GDM1 (cell line): Measurements from ENCODE around the gene SMAP2.
"Not testable (repeated sequence)": the region's sequence is repeated elsewhere in the genome, so short reads cannot be mapped to it uniquely, and the experiment has no call there.

Experiments used
- DNase-seq: peaks from one replicate; lab custom pipeline; 2025; lab: John Stamatoyannopoulos, UW

The SMAP2 gene

DNA sequence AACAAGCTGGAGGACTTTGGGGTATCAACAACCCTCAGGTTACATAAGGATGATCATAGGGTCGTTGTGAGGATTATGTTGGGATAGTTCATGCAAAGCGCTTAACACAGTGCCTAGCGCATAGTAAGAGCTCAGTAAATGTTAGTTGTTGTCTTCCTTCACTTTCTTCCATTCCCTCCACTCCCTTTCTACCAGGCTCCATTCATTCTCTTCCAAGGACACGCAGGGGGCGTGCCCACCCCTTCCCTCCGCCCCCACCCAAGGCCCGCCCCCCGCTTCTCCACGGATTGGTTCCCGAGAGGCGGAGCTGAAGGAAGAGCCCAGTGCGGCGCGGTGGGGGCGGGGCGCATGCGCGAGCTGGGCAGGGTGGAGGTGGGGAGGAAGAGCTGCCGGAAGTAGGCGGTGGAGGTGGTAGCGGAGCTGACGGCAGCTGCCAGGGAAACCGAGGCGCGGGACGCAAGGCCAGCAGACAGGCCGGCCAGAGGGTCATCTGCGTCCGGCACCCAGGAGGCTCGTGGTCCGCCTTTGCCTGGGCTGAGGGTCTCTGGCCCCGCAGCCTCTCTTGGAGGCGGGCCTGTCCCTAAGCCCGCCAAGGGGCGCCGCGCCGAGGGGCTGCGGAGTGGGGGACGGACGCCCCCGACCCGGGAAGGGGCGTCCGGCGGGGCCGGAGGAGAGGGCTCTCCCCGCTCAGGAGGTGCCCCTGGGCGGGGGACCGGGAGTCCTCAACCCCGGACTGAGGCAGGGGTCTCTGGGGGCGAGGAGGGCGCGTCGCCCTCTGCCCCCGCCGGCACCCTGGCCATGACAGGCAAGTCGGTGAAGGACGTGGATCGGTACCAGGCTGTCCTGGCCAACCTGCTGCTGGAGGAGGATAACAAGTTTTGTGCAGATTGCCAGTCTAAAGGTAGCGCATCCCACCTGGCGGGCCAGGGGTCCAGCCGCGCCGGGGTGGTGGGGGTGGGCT, at the start of gene SMAP2:
Gene SMAP2 (plus strand): TSS at position 405 of the 961 bp plus-strand sequence. CDS start 394 bp downstream, at position 799.
- peak; percentile 93 for DNase-seq

DNA sequence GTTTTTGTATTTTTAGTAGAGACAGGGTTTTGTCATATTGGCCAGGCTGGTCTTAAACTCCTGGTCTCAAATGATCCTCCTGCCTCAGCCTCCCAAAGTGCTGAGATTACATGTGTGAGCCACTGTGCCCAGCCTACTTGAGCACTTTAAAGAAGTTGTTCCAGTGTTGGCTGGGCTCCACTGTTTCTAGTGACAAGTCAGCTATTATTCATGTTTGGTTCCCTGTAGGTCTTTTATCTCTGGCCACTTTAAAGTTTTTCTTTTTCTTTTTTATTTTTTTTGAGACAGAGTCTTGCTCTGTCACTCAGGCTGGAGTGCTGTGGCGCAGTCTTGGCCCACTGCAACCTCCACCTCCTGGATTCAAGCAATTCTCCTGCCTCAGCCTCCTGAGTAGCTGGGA, 42.1 kb upstream of the SMAP2 start:
- not testable (repeated sequence) for DNase-seq

- no peak for DNase-seq
Observed at GRCh38 chr1:40332695-40333094, 40.8 kb upstream of the SMAP2 start.

DNA sequence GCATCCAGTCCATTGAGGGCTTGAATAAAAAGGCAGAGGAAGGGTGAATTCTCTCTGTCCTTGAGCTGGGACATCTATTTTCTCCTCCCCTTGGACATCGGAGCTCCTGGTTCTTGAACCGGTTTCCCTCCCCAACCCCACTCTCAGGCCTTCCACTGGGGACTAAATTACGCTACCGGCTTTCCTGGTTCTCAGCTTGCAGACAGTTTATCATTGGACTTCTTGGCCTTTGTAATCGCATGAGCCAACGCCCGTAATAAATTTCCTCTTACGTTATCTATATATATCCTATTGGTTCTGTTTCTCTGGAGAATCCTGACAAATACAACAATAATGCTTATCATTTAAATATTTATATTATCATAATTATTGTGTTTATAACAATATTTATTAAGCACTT, 36.1 kb upstream of the SMAP2 start:
- no peak for DNase-seq

DNA sequence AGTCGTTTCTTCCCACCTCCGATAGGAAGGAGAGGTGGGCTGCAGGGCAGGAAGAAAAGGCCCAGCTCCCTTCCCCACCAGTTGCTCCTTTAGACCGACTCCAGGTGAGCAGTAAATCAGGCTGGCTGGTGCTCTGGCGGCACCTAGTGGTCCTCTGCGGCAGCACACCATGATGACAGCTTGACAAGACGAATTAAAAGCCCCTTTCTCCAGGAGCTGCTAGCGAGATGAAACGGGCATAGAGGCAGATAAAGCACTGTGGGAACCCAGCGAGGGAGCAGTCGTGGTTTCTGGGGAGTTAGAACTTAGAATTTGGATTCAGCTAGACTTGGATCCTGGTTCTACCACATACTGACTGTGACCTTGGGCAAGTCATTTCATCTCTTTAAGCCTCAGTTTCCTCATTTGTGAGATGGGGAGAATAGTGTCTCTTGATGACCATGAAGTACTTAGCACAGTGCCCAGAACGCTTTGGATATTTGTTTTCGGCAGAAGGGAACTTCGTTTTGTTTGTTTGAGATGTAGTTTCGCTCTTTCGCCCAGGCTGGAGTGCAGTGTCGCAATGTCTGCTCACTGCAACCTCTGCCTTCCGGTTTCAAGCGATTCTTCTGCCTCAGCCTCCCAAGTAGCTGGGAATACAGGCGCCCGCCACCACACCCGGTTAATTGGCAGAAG, 34.6 kb upstream of the SMAP2 start:
- peak; percentile 76 for DNase-seq

- no peak for DNase-seq
Observed at GRCh38 chr1:40339420-40340323, 33.9 kb upstream of the SMAP2 start.

DNA sequence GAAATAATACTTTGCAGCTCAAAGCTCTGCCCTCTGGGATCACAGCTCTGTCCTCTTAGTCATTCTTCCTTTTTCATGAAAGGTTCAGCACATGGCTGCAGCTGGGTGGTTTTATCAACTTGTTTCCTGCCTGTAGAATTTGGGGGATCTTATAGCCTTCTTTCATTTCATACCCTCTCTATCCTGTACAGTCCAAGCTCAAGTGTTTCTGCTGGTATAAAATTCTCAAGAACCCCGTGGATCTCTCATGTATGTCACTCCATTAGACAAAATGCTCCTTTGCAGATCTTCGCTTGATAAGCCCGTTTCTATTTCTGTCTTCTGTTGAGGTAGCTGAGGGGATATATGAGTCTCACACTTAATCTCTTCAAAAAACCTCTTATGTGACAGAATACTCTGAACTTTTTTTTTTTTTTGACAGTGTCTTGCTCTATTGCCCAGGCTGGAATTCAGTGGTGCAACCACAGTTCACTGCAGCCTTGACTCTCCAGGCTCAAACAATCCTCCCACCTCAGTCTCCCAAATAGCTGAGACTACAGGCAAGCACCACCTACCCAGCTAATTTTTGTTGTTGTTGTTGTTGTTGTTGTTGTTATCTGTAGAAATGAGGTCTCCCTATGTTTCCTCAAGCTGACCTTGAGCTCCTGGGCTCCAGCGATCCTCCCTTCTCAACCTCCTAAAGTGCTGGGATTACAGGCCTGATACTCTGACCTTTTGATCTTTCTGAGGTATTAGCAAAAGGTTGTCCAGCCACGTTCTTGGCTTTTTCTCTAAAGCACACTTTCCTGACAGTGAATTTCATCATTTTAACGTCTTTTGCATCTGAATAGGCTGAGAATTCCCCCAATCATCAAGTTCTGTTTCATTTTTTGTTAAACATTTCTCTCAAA, 31.8 kb upstream of the SMAP2 start:
- no peak for DNase-seq

DNA sequence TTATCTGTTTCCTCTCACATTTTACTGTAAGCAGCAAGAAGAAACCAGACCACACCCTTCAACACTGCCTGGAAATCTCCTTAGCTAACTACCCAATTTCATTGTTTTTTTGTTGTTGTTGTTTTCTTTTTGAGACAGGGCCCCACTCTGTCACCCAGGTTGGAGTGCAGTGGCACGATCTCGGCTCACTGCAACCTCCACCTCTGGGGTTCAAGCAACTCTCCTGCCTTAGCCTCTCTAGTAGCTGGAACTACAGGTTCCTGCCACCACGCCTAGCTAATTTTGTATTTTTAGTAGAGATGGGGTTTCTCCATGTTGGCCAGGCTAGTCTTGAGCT, 31.2 kb upstream of the SMAP2 start:
- DNase-seq: not testable (repeated sequence)

- DNase-seq: no peak
Observed at GRCh38 chr1:40344597-40344996, 28.9 kb upstream of the SMAP2 start.

- DNase-seq: no peak
Observed at GRCh38 chr1:40350391-40350790, 23.1 kb upstream of the SMAP2 start.

GRCh38 chr1:40351124-40351523, 22.4 kb upstream of the SMAP2 start:
- DNase-seq: no peak

- DNase-seq: no peak
Observed at GRCh38 chr1:40352126-40352525, 21.4 kb upstream of the SMAP2 start.

DNA sequence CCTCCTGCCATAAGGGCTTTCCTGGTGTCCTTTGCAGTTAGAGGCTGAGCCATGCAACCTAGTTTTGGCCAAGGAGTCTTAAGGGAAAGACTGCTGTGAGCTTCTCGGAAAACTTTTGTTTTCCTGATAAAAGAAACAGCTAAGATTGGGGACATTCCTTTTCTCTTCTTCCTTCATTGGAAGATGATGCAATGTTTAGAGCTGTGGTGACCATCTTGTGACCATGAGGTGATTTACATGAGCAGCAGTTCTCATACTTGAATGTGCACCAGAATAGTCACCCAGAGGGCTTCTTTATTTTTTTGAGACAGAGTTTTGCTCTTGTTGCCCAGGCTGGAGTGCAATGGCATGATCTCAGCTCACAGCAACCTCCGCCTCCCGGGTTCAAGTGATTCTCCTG, 20.4 kb upstream of the SMAP2 start:
- DNase-seq: no peak

GRCh38 chr1:40357625-40358024, 15.9 kb upstream of the SMAP2 start:
- DNase-seq: no peak

DNA sequence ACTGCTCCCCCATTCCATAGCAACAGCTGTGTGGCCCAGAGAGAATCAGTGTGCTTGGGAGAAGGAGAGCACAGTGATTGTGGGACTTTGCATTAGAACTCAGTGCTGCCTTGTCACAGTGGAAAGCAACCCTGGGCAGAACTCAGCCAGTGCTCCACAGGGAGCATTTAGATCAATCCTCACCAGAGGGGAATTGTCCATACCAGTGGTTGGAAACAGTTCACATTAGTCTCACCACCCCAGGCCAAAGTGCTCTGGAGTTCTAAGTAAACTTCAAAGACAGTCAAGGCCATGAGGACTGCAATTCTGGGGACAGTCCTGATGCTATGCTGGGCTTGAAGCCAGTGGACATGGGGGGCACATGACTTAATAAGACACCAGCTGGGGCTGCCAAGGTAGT, 12.9 kb upstream of the SMAP2 start:
- DNase-seq: no peak

GRCh38 chr1:40361201-40361600, 12.3 kb upstream of the SMAP2 start:
- no peak for DNase-seq

- no peak for DNase-seq
Observed at GRCh38 chr1:40361637-40362036, 11.9 kb upstream of the SMAP2 start.

- DNase-seq: no peak
Observed at GRCh38 chr1:40362199-40362598, 11.3 kb upstream of the SMAP2 start.

DNA sequence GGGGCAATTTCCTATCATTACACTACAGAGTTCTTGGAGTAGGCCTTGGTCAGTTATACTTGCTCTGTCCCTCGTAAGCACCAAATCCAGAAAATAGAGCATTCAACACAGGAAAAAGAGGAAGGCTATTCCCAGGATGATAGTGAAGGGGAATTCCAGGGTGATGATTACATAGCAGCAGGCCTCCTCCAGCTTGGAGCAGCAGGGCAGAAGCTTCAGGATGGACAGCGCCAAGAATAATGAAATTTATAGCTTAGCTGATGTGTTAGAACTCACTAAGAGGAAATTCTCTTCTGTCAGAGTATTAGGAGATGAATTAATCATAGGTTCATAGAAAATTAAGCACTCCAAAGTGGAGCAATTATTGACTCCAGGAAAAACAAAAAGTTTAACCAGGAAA, 10.8 kb upstream of the SMAP2 start:
- DNase-seq: no peak

DNA sequence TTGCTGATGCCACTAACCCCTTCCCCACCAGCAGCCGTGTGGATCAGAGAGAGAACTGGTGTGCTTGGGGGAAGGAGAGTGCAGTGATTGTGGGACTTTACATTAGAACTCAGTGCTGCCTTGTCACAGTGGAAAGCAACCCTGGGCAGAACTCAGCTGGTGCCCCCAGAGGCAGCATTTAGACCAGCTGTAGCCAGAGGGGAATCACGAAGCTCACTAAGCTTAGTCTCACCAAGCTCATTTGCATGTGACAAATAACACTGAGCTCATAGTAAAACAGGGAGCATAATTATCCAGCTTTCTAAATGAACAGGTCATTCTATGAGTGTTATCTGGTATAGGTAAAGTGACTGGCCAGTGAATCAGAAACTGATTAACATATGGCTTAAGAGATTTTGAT, 9.8 kb upstream of the SMAP2 start:
- no peak for DNase-seq

GRCh38 chr1:40371707-40372258, 1.7 kb upstream of the SMAP2 start:
- no peak for DNase-seq
